GM23338 (cell line): ENCODE results near the gene FZD4. TPM values are rescaled to one million over a fixed set of nuclear protein-coding genes. Genes with fewer than 3 reads are reported as not detected.

Experiments
- ATAC-seq: fragments of 200-7000 bp; cut with Tn5 transposase; 3 replicates; pipeline ENCODE4 v1.9.1; 2020
- DNase-seq: peaks from one replicate; pipeline ENCODE4 v3.0.0-alpha.2; 2015; ENCODE audit warnings: low spot score
- H2AFZ ChIP-seq: fragments of 200-600 bp; sonication (generic); 2 replicates; pipeline ENCODE4 v1.8.0; 2016; ENCODE audit warnings: antibody characterized with exemption, mild to moderate bottlenecking, moderate library complexity
- H3F3A ChIP-seq: fragments of 200-600 bp; sonication (generic); replicated peaks from 2 replicates; pipeline ENCODE4 v1.8.0; 2017; ENCODE audit warnings: antibody characterized with exemption, mixed run types, low read depth
- H3K27ac ChIP-seq: fragments of 200-600 bp; sonication (generic); 2 replicates; pipeline ENCODE4 v1.6.1; 2016; ENCODE audit warnings: low read depth
- H3K27me3 ChIP-seq: fragments of 200-600 bp; sonication (generic); 2 replicates; pipeline ENCODE4 v1.8.0; 2016; ENCODE audit warnings: mild to moderate bottlenecking, mixed run types, moderate library complexity; ENCODE audit not compliant: insufficient read depth
- H3K36me3 ChIP-seq: fragments of 200-600 bp; sonication (generic); 2 replicates; pipeline ENCODE4 v1.8.0; 2016; ENCODE audit warnings: mild to moderate bottlenecking; ENCODE audit not compliant: insufficient read depth
- H3K4me1 ChIP-seq: fragments of 200-600 bp; sonication (generic); 2 replicates; pipeline ENCODE4 v1.8.0; 2016; ENCODE audit warnings: mild to moderate bottlenecking, moderate library complexity; ENCODE audit not compliant: insufficient read depth
- H3K4me2 ChIP-seq: fragments of 200-600 bp; sonication (generic); 2 replicates; pipeline ENCODE4 v1.7.1; 2017; ENCODE audit warnings: mixed run types
- H3K4me3 ChIP-seq: fragments of 200-600 bp; sonication (generic); 2 replicates; pipeline ENCODE4 v1.6.1; 2016; ENCODE audit warnings: mixed run types
- H3K79me2 ChIP-seq: fragments of 200-600 bp; sonication (generic); replicated peaks from 2 replicates; pipeline ENCODE4 v1.8.0; 2017; ENCODE audit warnings: mild to moderate bottlenecking; ENCODE audit not compliant: insufficient read depth
- H3K9me2 ChIP-seq: fragments of 200-600 bp; sonication (generic); 2 replicates; pipeline ENCODE4 v1.8.0; 2017; ENCODE audit not compliant: insufficient read depth
- H4K20me1 ChIP-seq: fragments of 200-600 bp; sonication (generic); replicated peaks from 2 replicates; pipeline ENCODE4 v1.8.0; 2017; ENCODE audit warnings: mild to moderate bottlenecking; ENCODE audit not compliant: insufficient read depth
- H3K27ac Mint-ChIP-seq: 2 replicates; pipeline ENCODE4 v1.8.0; 2020; ENCODE audit warnings: inconsistent platforms, mild to moderate bottlenecking, moderate library complexity, mixed read lengths
- H3K27me3 Mint-ChIP-seq: 3 replicates; pipeline ENCODE4 v1.8.0; 2022; ENCODE audit warnings: low read depth, mild to moderate bottlenecking, moderate library complexity, mixed read lengths, inconsistent platforms; ENCODE audit not compliant: insufficient read depth, poor library complexity
- H3K36me3 Mint-ChIP-seq: 3 replicates; pipeline ENCODE4 v1.8.0; 2021; ENCODE audit warnings: low read depth, mild to moderate bottlenecking, inconsistent platforms, moderate library complexity, mixed read lengths
- H3K4me1 Mint-ChIP-seq: 3 replicates; pipeline ENCODE4 v1.8.0; 2020; ENCODE audit warnings: mild to moderate bottlenecking, inconsistent platforms, mixed read lengths
- H3K4me3 Mint-ChIP-seq: 3 replicates; pipeline ENCODE4 v1.8.0; 2021; ENCODE audit warnings: moderate library complexity, mild to moderate bottlenecking, inconsistent platforms, mixed read lengths
- H3K9me3 Mint-ChIP-seq: 3 replicates; pipeline ENCODE4 v1.8.0; 2020; ENCODE audit warnings: moderate library complexity, mild to moderate bottlenecking, inconsistent platforms, mixed read lengths
- ETS1 ChIP-seq: IDR thresholded peaks from 2 replicates; pipeline ENCODE4 v1.6.1; 2016; ENCODE audit warnings: antibody characterized with exemption
- EZH2phosphoT487 ChIP-seq: fragments of 200-600 bp; sonication (generic); IDR thresholded peaks from one replicate; pipeline ENCODE4 v1.8.1; 2018; ENCODE audit warnings: antibody characterized with exemption; ENCODE audit not compliant: unreplicated experiment
- JUNB ChIP-seq: IDR thresholded peaks from one replicate; pipeline ENCODE4 v1.6.1; 2016; ENCODE audit warnings: antibody characterized with exemption; ENCODE audit not compliant: unreplicated experiment
- NANOG ChIP-seq: IDR thresholded peaks from 2 replicates; pipeline ENCODE4 v1.6.1; 2016; ENCODE audit warnings: antibody characterized with exemption, borderline replicate concordance
- POLR2AphosphoS5 ChIP-seq: IDR thresholded peaks from 2 replicates; pipeline ENCODE4 v1.6.1; 2016; ENCODE audit warnings: antibody characterized with exemption, low read depth
- ZNF114 ChIP-seq: fragments of 250-450 bp; sonication (Bioruptor Pico); IDR thresholded peaks from 2 replicates; pipeline ENCODE4 v1.5.0; 2020; ENCODE audit warnings: mild to moderate bottlenecking, moderate library complexity
- ZNF331 ChIP-seq: fragments of 250-450 bp; sonication (Bioruptor Pico); IDR thresholded peaks from 2 replicates; pipeline ENCODE4 v1.5.0; 2020; ENCODE audit warnings: low read depth, mild to moderate bottlenecking, moderate library complexity
- ZNF462 ChIP-seq: fragments of 250-450 bp; sonication (Bioruptor Pico); IDR thresholded peaks from 2 replicates; pipeline ENCODE4 v1.5.0; 2020; ENCODE audit warnings: mild to moderate bottlenecking, moderate library complexity
- polyA plus RNA-seq: library from polyadenylated mRNA; unstranded; fragments of >200 nt; fragmentation: Nextera tagmentation; extraction: Ambion mirVana; gene quantifications from 2 replicates; pipeline ENCODE4 v1.2.1, GENCODE V29; 2016
- total RNA-seq: library from RNA; depleted of rRNA; stranded (reverse); fragments of >200 nt; shearing (Covaris generic); gene quantifications from 2 replicates; pipeline ENCODE4 v1.2.3, GENCODE V29; 2014

FZD4 gene
- total and polyA plus RNA-seq, 2 experiments from 2014 or later: 1.4 to 8.9 TPM

GRCh38 chr11:86906198-86906597 is 49.0 kb downstream of the FZD4 start:
- no peak for DNase-seq
- Histone ChIP-seq H4K20me1 (no peaks in the 10 kb centered on the region), H2AFZ (peak overlapping the region; percentile 81), H3K4me2 (no peak overlapping the region), H3K79me2 (no peaks in the 10 kb centered on the region), H3K27me3 (no peaks in the 10 kb centered on the region), H3K4me3 (no peak overlapping the region), H3K27ac (no peak overlapping the region), H3K9me2 (no peaks in the 10 kb centered on the region), H3K36me3 (no peaks in the 10 kb centered on the region), H3F3A (no peaks in the 10 kb centered on the region), H3K4me1 (no peaks in the 10 kb centered on the region)
- TF ChIP-seq NANOG: no peak
- TF ChIP-seq ZNF331 (CRISPR knock-in tag): no peak
- TF ChIP-seq JUNB: no peak
- no peak for TF ChIP-seq EZH2phosphoT487
- TF ChIP-seq ZNF462: no peak
- TF ChIP-seq ZNF114 (CRISPR knock-in tag): no peak
- no peak for TF ChIP-seq ETS1
- TF ChIP-seq POLR2AphosphoS5: no peak
- ATAC-seq: no peak
- no peak overlapping the region for H3K27ac Mint-ChIP-seq
- H3K36me3 Mint-ChIP-seq: no peaks in the 10 kb centered on the region
- no peaks in the 10 kb centered on the region for H3K27me3 Mint-ChIP-seq
- no peak overlapping the region for H3K4me3 Mint-ChIP-seq
- no peaks in the 10 kb centered on the region for H3K9me3 Mint-ChIP-seq
- H3K4me1 Mint-ChIP-seq: no peaks in the 10 kb centered on the region
